ENCODE results near the gene PRR18.
A peak's percentile ranks its signal among the peaks of the same experiment; 100 is the strongest.

Gene PRR18

DNA sequence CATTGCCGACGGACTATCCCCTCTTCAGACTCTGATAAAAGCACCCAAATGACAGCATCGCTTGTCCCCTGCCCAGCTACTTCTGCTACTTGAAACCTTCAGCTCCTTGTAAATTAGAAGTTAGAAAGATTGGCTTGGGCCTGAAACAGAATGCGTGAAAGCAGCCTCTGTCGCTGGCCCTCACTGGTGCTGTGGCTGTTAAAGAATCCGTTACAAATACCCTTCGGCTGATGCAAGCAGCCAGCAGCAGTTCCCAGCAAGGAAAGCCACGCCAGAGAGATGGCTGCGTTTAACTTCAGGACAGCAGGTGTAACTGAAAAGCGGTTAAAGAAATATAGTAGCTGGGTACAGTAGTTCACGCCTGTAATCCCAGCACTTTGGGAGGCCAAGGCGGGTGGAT is 2.4 kb upstream of the PRR18 start:
- H3K4me3 ChIP-seq (ENCODE audit: low read depth, low read length): no peak overlapping the region
- no peak for DNase-seq (ENCODE audit: low read depth)
- TF ChIP-seq, protein P1, sequence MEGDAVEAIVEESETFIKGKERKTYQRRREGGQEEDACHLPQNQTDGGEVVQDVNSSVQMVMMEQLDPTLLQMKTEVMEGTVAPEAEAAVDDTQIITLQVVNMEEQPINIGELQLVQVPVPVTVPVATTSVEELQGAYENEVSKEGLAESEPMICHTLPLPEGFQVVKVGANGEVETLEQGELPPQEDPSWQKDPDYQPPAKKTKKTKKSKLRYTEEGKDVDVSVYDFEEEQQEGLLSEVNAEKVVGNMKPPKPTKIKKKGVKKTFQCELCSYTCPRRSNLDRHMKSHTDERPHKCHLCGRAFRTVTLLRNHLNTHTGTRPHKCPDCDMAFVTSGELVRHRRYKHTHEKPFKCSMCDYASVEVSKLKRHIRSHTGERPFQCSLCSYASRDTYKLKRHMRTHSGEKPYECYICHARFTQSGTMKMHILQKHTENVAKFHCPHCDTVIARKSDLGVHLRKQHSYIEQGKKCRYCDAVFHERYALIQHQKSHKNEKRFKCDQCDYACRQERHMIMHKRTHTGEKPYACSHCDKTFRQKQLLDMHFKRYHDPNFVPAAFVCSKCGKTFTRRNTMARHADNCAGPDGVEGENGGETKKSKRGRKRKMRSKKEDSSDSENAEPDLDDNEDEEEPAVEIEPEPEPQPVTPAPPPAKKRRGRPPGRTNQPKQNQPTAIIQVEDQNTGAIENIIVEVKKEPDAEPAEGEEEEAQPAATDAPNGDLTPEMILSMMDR (IDR thresholded peaks at IDR 0.05; ENCODE audit: low read depth, low read length): no peak
- TF ChIP-seq POLR2A (IDR thresholded peaks at IDR 0.05; ENCODE audit: extremely low read depth, insufficient read length): no peak
- TF ChIP-seq MAX (IDR thresholded peaks at IDR 0.05; ENCODE audit: low read depth, low read length): no peak
- no peak for TF ChIP-seq MYC (IDR thresholded peaks at IDR 0.05; ENCODE audit: low read depth, low read length)

DNA sequence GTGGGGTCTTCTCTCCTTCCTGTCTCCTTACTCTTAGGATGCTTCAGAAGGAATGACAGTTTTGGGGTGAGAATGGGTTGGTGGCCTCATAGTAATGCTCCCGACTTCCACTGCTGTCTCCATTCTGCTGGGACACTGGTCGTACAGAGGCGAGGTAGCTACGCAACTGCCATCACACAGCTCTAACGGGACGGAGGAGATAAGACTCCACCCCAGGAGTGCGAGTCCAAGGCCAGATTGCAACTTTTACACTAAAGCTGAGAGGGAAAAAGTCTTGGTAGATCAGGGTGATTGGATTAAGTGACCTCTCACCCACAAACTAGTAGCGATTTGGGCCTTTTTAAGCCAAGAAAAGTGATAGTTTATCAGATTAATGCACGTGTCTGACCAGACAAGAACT is 1.8 kb upstream of the PRR18 start:
- TF ChIP-seq, protein P1 (IDR thresholded peaks at IDR 0.05; ENCODE audit: low read depth, low read length): no peak
- no peak for TF ChIP-seq MAX (IDR thresholded peaks at IDR 0.05; ENCODE audit: low read depth, low read length)
- no peak for TF ChIP-seq POLR2A (IDR thresholded peaks at IDR 0.05; ENCODE audit: extremely low read depth, insufficient read length)
- TF ChIP-seq MYC (IDR thresholded peaks at IDR 0.05; ENCODE audit: low read depth, low read length): no peak
- no peak for DNase-seq (ENCODE audit: low read depth)
- no peak overlapping the region for H3K4me3 ChIP-seq (ENCODE audit: low read depth, low read length)

DNA sequence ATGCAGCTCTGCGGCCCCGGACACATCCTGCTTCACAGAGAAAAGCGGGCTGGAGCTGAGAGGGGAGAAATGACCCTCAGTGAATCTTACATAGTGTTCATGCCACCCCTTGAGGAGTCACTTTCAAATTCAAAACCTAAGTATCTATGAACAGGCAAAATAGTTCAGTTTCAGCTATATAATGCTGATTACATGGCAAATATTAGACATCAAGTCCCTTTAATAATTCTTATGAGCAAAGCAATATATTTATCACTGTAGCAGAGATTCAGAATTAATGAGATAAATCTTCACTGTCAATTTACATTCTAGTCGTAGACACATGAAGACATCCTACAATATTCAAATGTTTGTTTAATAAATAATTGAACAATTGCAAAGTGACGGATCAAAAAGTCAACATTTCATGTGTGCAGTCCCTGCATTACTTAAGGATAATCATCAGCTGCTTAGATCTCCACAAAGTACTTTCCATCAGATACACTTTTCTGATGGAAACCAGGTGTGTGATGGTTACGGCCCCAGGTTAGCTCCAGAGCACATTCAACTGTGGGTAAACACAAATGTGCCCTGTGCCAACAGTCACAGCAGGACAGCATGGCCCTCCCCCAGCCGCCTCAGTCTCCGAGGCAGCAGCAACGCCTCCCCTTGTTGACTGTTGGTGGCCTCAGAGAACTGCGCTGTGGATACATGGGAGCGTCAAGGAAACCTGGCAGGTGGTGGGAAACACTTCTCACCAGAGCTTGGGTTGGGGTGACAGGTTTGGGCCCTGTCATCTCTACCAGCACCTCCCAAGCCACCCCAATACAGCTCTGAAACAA is 787 bp upstream of the PRR18 start:
- H3K4me3 ChIP-seq (ENCODE audit: low read depth, low read length): no peak overlapping the region
- no peak for TF ChIP-seq MAX (IDR thresholded peaks at IDR 0.05; ENCODE audit: low read depth, low read length)
- no peak for TF ChIP-seq POLR2A (IDR thresholded peaks at IDR 0.05; ENCODE audit: extremely low read depth, insufficient read length)
- DNase-seq (ENCODE audit: low read depth): no peak

GRCh38 chr6:166307082-166308032 is 835 bp downstream of the PRR18 start:
- no peak for DNase-seq (ENCODE audit: low read depth)
- no peak overlapping the region for H3K4me3 ChIP-seq (ENCODE audit: low read depth, low read length)
- TF ChIP-seq POLR2A (IDR thresholded peaks at IDR 0.05; ENCODE audit: extremely low read depth, insufficient read length): no peak
- TF ChIP-seq, protein P1 (IDR thresholded peaks at IDR 0.05; ENCODE audit: low read depth, low read length): no peak
- no peak for TF ChIP-seq MYC (IDR thresholded peaks at IDR 0.05; ENCODE audit: low read depth, low read length)
- no peak for TF ChIP-seq MAX (IDR thresholded peaks at IDR 0.05; ENCODE audit: low read depth, low read length)

- TF ChIP-seq MAX (IDR thresholded peaks at IDR 0.05; ENCODE audit: low read depth, low read length): no peak
- TF ChIP-seq POLR2A (IDR thresholded peaks at IDR 0.05; ENCODE audit: extremely low read depth, insufficient read length): no peak
- DNase-seq (ENCODE audit: low read depth): peak; percentile 35
- no peak overlapping the region for H3K4me3 ChIP-seq (ENCODE audit: low read depth, low read length)
Observed at GRCh38 chr6:166306378-166307081, 1.7 kb downstream of the PRR18 start.

DNA sequence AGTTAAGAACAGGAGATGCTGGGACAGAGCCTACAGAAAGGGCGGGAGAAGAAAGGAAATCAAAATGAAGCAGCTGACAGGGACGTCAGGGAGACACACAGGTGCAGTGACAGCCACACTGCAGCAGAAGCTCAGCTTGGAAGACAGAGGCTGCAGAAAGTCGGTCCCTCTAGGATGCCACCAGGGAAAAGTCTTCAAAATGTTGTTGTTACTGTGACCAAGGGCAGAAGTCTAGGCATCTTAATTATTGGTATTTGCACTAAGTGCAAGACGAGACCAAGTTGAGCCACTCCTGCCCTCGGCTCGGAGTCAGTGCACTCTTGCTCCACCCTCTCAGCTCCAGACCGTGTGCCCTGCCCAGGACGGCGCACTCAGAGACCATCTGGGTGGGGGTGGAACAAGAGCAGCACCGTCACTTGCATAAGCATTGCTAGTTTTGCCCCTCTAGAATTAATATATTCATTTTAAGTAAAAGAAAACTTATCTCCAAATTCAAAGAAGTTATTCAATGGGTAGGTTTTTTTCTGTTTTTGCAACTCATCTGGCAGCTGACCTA is 2.6 kb downstream of the PRR18 start:
- H3K4me3 ChIP-seq (ENCODE audit: low read depth, low read length): no peak overlapping the region
- TF ChIP-seq MAX (IDR thresholded peaks at IDR 0.05; ENCODE audit: low read depth, low read length) (no peak), POLR2A (IDR thresholded peaks at IDR 0.05; ENCODE audit: extremely low read depth, insufficient read length) (no peak)
- TF ChIP-seq, protein P1 (IDR thresholded peaks at IDR 0.05; ENCODE audit: low read depth, low read length): no peak

More for the DNA sequence above, 2.6 kb downstream of the PRR18 start:
- DNase-seq (ENCODE audit: low read depth): no peak

All from NB4 (cell line).